Heart right ventricle (tissue), 16 donors: ENCODE data around the gene ADAMTS2. TPM values are rescaled to one million over a fixed set of nuclear protein-coding genes. Genes with fewer than 3 reads are reported as not detected.

ENCODE experiments used
- ATAC-seq, 8 donors: fragments of 200-7000 bp; cut with Tn5 transposase; one replicate each; pipeline ENCODE4 v1.9.1; 2020; ENCODE audit warnings: mild to moderate bottlenecking in 8 of 8, moderate library complexity in 8 of 8, moderate number of reproducible peaks in 1 of 8
- DNase-seq, 2 donors: peaks; one replicate each; pipeline ENCODE4 v3.0.0-alpha.2; 2020
- H3K27ac ChIP-seq, 10 donors: fragments of 200-600 bp; sonication (generic) in 2 of 10; one replicate each; pipeline versions ENCODE4 v1.5.0 to v1.8.0; 2020 to 2022; ENCODE audit warnings: mild to moderate bottlenecking in 3 of 10
- H3K27me3 ChIP-seq, 7 donors: fragments of 200-600 bp; one replicate each; pipeline ENCODE4 v1.8.0; 2021 to 2022; ENCODE audit warnings: mild to moderate bottlenecking in 2 of 7
- H3K36me3 ChIP-seq, 9 donors: fragments of 200-600 bp; sonication (generic) in 1 of 9; one replicate each; pipeline versions ENCODE4 v1.5.0 to v1.8.0; 2020 to 2022; ENCODE audit warnings: mild to moderate bottlenecking in 2 of 9
- H3K4me1 ChIP-seq, 9 donors: fragments of 200-600 bp; sonication (generic) in 1 of 9; one replicate each; pipeline versions ENCODE4 v1.5.0 to v1.8.0; 2020 to 2022; ENCODE audit warnings: mild to moderate bottlenecking in 4 of 9
- H3K4me3 ChIP-seq, 10 donors: fragments of 200-600 bp; sonication (generic) in 2 of 10; one replicate each; pipeline versions ENCODE4 v1.5.0 to v1.8.0; 2020 to 2022; ENCODE audit warnings: mild to moderate bottlenecking in 7 of 10, moderate library complexity in 2 of 10
- H3K9me3 ChIP-seq, 11 donors: fragments of 200-600 bp in 10 of 11; sonication (generic) in 2 of 11; one replicate each; pipeline versions ENCODE4 v1.5.0 to v1.8.0; 2013 to 2022; ENCODE audit warnings: mild to moderate bottlenecking in 2 of 11, control low read depth in 1 of 11, moderate library complexity in 1 of 11
- WGBS, 2 donors: extraction: QIAGEN DNeasy Blood & Tissue Kit; methylation state at CpG; one replicate each; pipeline ENCODE4 v1.1.7; 2013; ENCODE audit warnings: inconsistent platforms in 1 of 2; 5-methylcytosine and 5-hydroxymethylcytosine counted together
- intact Hi-C, 10 donors: fragments of 100-400 bp; cut with DNase I; formaldehyde crosslinking; loops; one replicate each; pipeline versions ENCODE4 v1.11.1 to v1.14.2; 2022
- polyA plus RNA-seq, 2 donors: library from polyadenylated mRNA; stranded (reverse); fragments of 200-250 nt; gene quantifications; one replicate each; pipeline ENCODE4 v1.2.3, GENCODE V29; 2013
- total RNA-seq, 10 donors: library from RNA; stranded (reverse); fragmentation: NEBNext Ultra II Directional in 3 of 10; extraction: Animal tissue kit (Norgen Biotek cat#: 25700) in 3 of 10; gene quantifications; one replicate each; pipeline versions ENCODE4 v1.2.1 to v1.2.4, GENCODE V29; 2021 to 2023
- TF ChIP-seq, protein P1 (sequence below), 9 donors: fragments of 200-600 bp; sonication (generic) in 2 of 9; IDR thresholded peaks; one replicate each; pipeline versions ENCODE4 v1.5.0 to v1.8.0; 2021 to 2022; ENCODE audit warnings: antibody characterized with exemption in 9 of 9, mild to moderate bottlenecking in 5 of 9, moderate library complexity in 1 of 9
- donor health status: Arrhythmogenic right ventricular cardiomyopathy.
- donor health status: ischemic (EF 13 %, LVEDD 7.1; RV severe dilation, severe dysfunction).
- donor health status: healthy with polysubstance abuse.
- donor health status: DM: no; HTN: yes; CAD: no.
- donor health status: DM: no; HTN: no; CAD: no.
- donor health status: ischemic (EF 25% LVEDD 6.9; RV normal size, moderate dysfunction).
- donor health status: ischemic (EF 25% LVEDD 5.7; RV mildly dilated, moderate dysfunction).
- donor health status: healthy.
- donor health status: DM: yes; HTN: yes; CAD: no.
- donor health status: Ischemic cardiomyopathy.
- donor health status: ischemic (EF 35%, LVEDD 5.7; RV mildly dilated, moderate dysfunction).
- donor health status: nonischemic (EF 11% LVEDD 7.7; RV severe dilation, severe dysfunction).
- donor health status: DM: yes; HTN: yes; CAD: no.
- donor health status: PGD.
- donor health status: ischemic (EF 29% LVEDD 5.4; RV normal size, mild dysfunction).
- donor health status: nonischemic (EF 23%, LVEDD 6.1; RV moderate dilation, normal function).

ADAMTS2 gene
- total and polyA plus RNA-seq, 12 donors: 1.7 to 13.5 (median 3.9) TPM

DNA sequence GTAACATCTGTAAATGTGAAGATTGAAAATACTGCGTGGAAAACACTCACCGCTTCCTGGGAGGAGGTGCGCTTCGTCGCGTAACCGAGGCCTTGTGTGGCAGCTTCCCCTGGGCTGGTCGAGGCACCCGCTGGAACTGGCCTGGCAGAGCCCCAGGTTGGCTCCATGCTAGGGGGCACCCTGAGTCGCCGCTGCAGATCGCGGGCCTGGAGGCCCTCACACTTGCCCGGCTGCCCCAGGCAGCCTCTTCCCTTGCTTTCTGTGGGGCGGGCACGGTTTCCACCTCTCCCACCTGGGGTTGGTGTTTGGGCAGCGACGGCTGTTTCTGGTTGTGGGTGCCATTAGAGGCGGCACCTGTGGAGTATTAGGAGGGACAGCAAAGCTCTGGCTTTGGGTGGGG, 284.2 kb downstream of the ADAMTS2 start:
- H3K9me3 ChIP-seq: peaks cover 0 to 41% (median 6%) of the 10 kb centered on the region in 11 donors
- peaks cover 0 to 40% (median 21%) of the 10 kb centered on the region in 9 donors for H3K36me3 ChIP-seq
- 75 to 76% methylated on average over 19 of the region's 19 CpGs for WGBS, 2 donors
- DNase-seq (peak in 1 of 2 donors; percentile 13), ATAC-seq (peak in 1 of 8 donors; percentile 24)
- H3K4me1 ChIP-seq: peaks cover 5 to 20% (median 11%) of the 10 kb centered on the region in 9 donors
- peak overlapping the region in 6 of 10 donors; percentile 77 to 89 (median 81) for H3K27ac ChIP-seq
- TF ChIP-seq, protein P1, sequence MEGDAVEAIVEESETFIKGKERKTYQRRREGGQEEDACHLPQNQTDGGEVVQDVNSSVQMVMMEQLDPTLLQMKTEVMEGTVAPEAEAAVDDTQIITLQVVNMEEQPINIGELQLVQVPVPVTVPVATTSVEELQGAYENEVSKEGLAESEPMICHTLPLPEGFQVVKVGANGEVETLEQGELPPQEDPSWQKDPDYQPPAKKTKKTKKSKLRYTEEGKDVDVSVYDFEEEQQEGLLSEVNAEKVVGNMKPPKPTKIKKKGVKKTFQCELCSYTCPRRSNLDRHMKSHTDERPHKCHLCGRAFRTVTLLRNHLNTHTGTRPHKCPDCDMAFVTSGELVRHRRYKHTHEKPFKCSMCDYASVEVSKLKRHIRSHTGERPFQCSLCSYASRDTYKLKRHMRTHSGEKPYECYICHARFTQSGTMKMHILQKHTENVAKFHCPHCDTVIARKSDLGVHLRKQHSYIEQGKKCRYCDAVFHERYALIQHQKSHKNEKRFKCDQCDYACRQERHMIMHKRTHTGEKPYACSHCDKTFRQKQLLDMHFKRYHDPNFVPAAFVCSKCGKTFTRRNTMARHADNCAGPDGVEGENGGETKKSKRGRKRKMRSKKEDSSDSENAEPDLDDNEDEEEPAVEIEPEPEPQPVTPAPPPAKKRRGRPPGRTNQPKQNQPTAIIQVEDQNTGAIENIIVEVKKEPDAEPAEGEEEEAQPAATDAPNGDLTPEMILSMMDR (IDR thresholded peaks at IDR 0.05): no peak
- H3K4me3 ChIP-seq: peak overlapping the region; percentile 60 to 85 (median 80)
- H3K27me3 ChIP-seq: no peaks in the 10 kb centered on the region
- intact Hi-C loops: loop anchor here in 4 of 10 donors (2.0 to 5.0 kb wide), 3 partner anchors 36 to 329 kb away; partner anchors contain the start of gene ZNF354A (in 3 of the 4)

Other genes with a start within 250 kb of the ADAMTS2 start
- 10 to 100 TPM; 17.0 to 28.1 (median 20.8) TPM for gene RUFY1, start 205.1 kb upstream of the ADAMTS2 start, total RNA-seq
- gene RUFY1, start 205.1 kb upstream of the ADAMTS2 start, polyA plus RNA-seq: 10 to 100 TPM; 21.5 to 38.3 TPM